ENCODE measurements around the gene GNGT2. TPM values are rescaled to one million over a fixed set of nuclear protein-coding genes. Genes with fewer than 3 reads are reported as not detected.
A peak's percentile ranks its signal among the peaks of the same experiment; 100 is the strongest.

The GNGT2 gene
- total and polyA plus RNA-seq, 2 of the 4 experiments (the other 2 are of a cell fraction): 0.18 to 0.79 TPM

GRCh38 chr17:49157784-49158183 lies 52.6 kb downstream of the GNGT2 start:
- no peaks in the 10 kb centered on the region for H3K36me3 ChIP-seq (ENCODE audit: control insufficient read depth, insufficient read depth, low read length)
- H4K8ac ChIP-seq (ENCODE audit: low read depth in 2 of 2, low read length in 2 of 2): no peak overlapping the region
- H3K4me2 ChIP-seq (ENCODE audit: low read depth, low read length): no peak overlapping the region
- H2AK9ac ChIP-seq (replicated peaks; ENCODE audit: low read depth, low read length, poor library complexity): no peak overlapping the region
- H3K4ac ChIP-seq (ENCODE audit: low read depth, low read length): no peak overlapping the region
- no peak overlapping the region for H2BK5ac ChIP-seq (ENCODE audit: low read depth, low read length, poor library complexity, severe bottlenecking)
- H3K56ac ChIP-seq (ENCODE audit: extremely low read depth, insufficient read depth, low read length): no peak overlapping the region
- H3K4me1 ChIP-seq (ENCODE audit: control insufficient read depth, insufficient read depth, low read length): peaks cover 6% of the 10 kb centered on the region; the same call in 1 of the 2 replicates
- no peak overlapping the region for H2BK20ac ChIP-seq (ENCODE audit: low read depth, low read length)
- 0 out of 2 replicates have a peak overlapping the region, but pooled peaks have one; percentile 52 for H3K14ac ChIP-seq (replicated peaks; ENCODE audit: low read depth, low read length)
- ChIA-PET POLR2A (ENCODE audit: unreplicated experiment) (no interaction called here), CTCF (interaction anchor here (1.3 kb wide), 1 partner anchor 22 kb away, joined by 3 read pairs; no protein-coding TSS in a partner anchor)
- dilution Hi-C loops (cut with HindIII; ENCODE audit: low sequenced_read_pairs, unreplicated experiment): no loop called here
- peaks cover 9% of the 10 kb centered on the region for H3K27me3 ChIP-seq (ENCODE audit: control insufficient read depth, insufficient read depth, low read length)
- H2BK120ac ChIP-seq (ENCODE audit: low read depth, low read length): no peak overlapping the region
- H4K20me1 ChIP-seq (ENCODE audit: insufficient read depth, low read length): no peaks in the 10 kb centered on the region
- no peak overlapping the region for H4K5ac ChIP-seq (ENCODE audit: low read depth, low read length)
- no peak overlapping the region for H4K91ac ChIP-seq (ENCODE audit: insufficient read depth, low read depth, low read length)
- H3K4me3 ChIP-seq (ENCODE audit: insufficient read depth, low read depth, low read length): no peak overlapping the region
- no peak overlapping the region for H3K23ac ChIP-seq (ENCODE audit: low read depth, low read length)
- DNase-seq (peak; percentile 19), ATAC-seq (ENCODE audit: low read depth) (peak; percentile 62)
- H3K9me1 ChIP-seq (ENCODE audit: insufficient read depth, low read length): peaks cover 3% of the 10 kb centered on the region; the same call in 1 of the 2 replicates
- no peak overlapping the region for H2BK15ac ChIP-seq (ENCODE audit: low read depth, low read length)
- BruUV-seq (replicated peaks): no TSS peak
- peak overlapping the region; percentile 30; the same call in 1 of the 2 replicates for H2AK5ac ChIP-seq (ENCODE audit: low read depth, low read length)
- no peaks in the 10 kb centered on the region for H3K79me1 ChIP-seq (ENCODE audit: low read depth in 1 of 2, low read length in 2 of 2)
- peak overlapping the region; percentile 3 for H2AFZ ChIP-seq (replicated peaks; ENCODE audit: low read length, poor library complexity)
- H3K9ac ChIP-seq (ENCODE audit: low read depth, low read length): no peak overlapping the region
- no peak overlapping the region for H3K18ac ChIP-seq (ENCODE audit: low read depth, low read length)
- H3K27ac ChIP-seq (ENCODE audit: insufficient read depth, low read length): no peak overlapping the region
- in situ Hi-C loops (cut with MboI; ENCODE audit: low sequenced_read_pairs): no loop called here
- TF ChIP-seq FOS (IDR thresholded peaks at IDR 0.05; ENCODE audit: low read depth, low read length) (no peak), RFX5 (IDR thresholded peaks at IDR 0.05; ENCODE audit: low read depth, low read length) (no peak), RAD21 (IDR thresholded peaks at IDR 0.05; ENCODE audit: low read length) (no peak), SMC3 (IDR thresholded peaks at IDR 0.05; ENCODE audit: low read depth, low read length) (no peak), RCOR1 (IDR thresholded peaks at IDR 0.05; ENCODE audit: insufficient replicate concordance, low read length) (no peak), USF2 (IDR thresholded peaks at IDR 0.05; ENCODE audit: low read depth, low read length) (no peak), MXI1 (IDR thresholded peaks at IDR 0.05; ENCODE audit: borderline replicate concordance, low read depth, low read length) (no peak)
- TF ChIP-seq, protein P1, sequence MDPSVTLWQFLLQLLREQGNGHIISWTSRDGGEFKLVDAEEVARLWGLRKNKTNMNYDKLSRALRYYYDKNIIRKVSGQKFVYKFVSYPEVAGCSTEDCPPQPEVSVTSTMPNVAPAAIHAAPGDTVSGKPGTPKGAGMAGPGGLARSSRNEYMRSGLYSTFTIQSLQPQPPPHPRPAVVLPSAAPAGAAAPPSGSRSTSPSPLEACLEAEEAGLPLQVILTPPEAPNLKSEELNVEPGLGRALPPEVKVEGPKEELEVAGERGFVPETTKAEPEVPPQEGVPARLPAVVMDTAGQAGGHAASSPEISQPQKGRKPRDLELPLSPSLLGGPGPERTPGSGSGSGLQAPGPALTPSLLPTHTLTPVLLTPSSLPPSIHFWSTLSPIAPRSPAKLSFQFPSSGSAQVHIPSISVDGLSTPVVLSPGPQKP (IDR thresholded peaks at IDR 0.05; ENCODE audit: borderline replicate concordance, low read depth, low read length): no peak
- no peaks in the 10 kb centered on the region for H3K9me3 ChIP-seq (ENCODE audit: control insufficient read depth, insufficient read depth, low read length)
- WGBS, 2 experiments (ENCODE audit: extremely low coverage in 2 of 2, insufficient read length in 1 of 2): 69% methylated on average over 4 of the region's 8 CpGs; no CpG with 5 or more reads in 1 of the 2 experiments
- intact Hi-C loops (cut with micrococcal nuclease): no loop called here

Measured in IMR-90 (cell line).